H1 (cell line): Measurements from ENCODE around the gene PRKD1. TPM values are rescaled to one million over a fixed set of nuclear protein-coding genes. Genes with fewer than 3 reads are reported as not detected.

Experiments used
- CTCF ChIA-PET: fragments of 300-600 bp; sonication (Branson Sonifier 250); formaldehyde crosslinking; loops from one replicate; lab custom pipeline; 2021; ENCODE audit not compliant: partially characterized antibody; lab: Charles Lee
- POLR2A ChIA-PET: fragments of 300-600 bp; sonication (Branson Sonifier 250); formaldehyde crosslinking; loops from one replicate; lab custom pipeline; 2021; ENCODE audit warnings: inconsistent platforms; ENCODE audit not compliant: partially characterized antibody; lab: Charles Lee
- DNase-seq, 2 experiments: peaks; one replicate each; pipeline versions ENCODE4 v3.0.0 to v3.0.0-alpha.2; 2010 to 2022; ENCODE audit warnings: low spot score in 2 of 2, low read depth in 1 of 2, mixed read lengths in 1 of 2
- FAIRE-seq: peaks from 2 replicates; lab custom pipeline; 2011; peaks lifted over from hg19 to GRCh38; lab: Jason Lieb, UNC
- H2AFZ ChIP-seq: 2 replicates; pipeline ENCODE4 v1.8.1; 2012; ENCODE audit warnings: low read length, inconsistent platforms
- H2AK5ac ChIP-seq: 2 replicates; pipeline ENCODE4 v1.6.1; 2013; ENCODE audit warnings: low read depth, low read length
- H2BK120ac ChIP-seq: replicated peaks from 2 replicates; pipeline ENCODE3; 2013; ENCODE audit warnings: low read depth, low read length, inconsistent platforms
- H2BK12ac ChIP-seq: 2 replicates; pipeline ENCODE4 v1.6.1; 2013; ENCODE audit warnings: low read depth, low read length
- H2BK15ac ChIP-seq: 2 replicates; pipeline ENCODE4 v1.6.1; 2013; ENCODE audit warnings: low read length
- H2BK20ac ChIP-seq: 2 replicates; pipeline ENCODE4 v1.6.1; 2013; ENCODE audit warnings: low read length
- H2BK5ac ChIP-seq: 2 replicates; pipeline ENCODE4 v1.6.1; 2013; ENCODE audit warnings: low read depth, low read length
- H3K14ac ChIP-seq: 2 replicates; pipeline ENCODE4 v1.6.1; 2013; ENCODE audit warnings: inconsistent platforms; ENCODE audit not compliant: insufficient read length
- H3K18ac ChIP-seq: 2 replicates; pipeline ENCODE4 v1.6.1; 2013; ENCODE audit warnings: low read length; ENCODE audit errors: extremely low read depth
- H3K23ac ChIP-seq: 2 replicates; pipeline ENCODE4 v1.6.1; 2013; ENCODE audit warnings: inconsistent platforms; ENCODE audit not compliant: insufficient read length
- H3K23me2 ChIP-seq: 2 replicates; pipeline ENCODE4 v1.6.1; 2013; ENCODE audit warnings: low read depth, low read length
- H3K27ac ChIP-seq: 2 replicates; pipeline ENCODE4 v1.6.1; 2011; ENCODE audit warnings: low read depth, low read length, inconsistent platforms
- H3K27me3 ChIP-seq, 4 experiments: replicated peaks in 1 of 4; 1 replicate in 1 of 4; 2 replicates in 3 of 4; pipeline versions ENCODE4 v1.6.1 to v1.8.1; 2011 to 2013; ENCODE audit warnings: low read length in 3 of 4, mild to moderate bottlenecking in 3 of 4, inconsistent platforms in 2 of 4, mixed read lengths in 2 of 4, moderate library complexity in 1 of 4; ENCODE audit not compliant: control insufficient read depth in 3 of 4, insufficient read depth in 3 of 4; ENCODE audit errors: extremely low read depth in 1 of 4
- H3K36me3 ChIP-seq, 4 experiments: 2 replicates each; pipeline versions ENCODE4 v1.6.1 to v1.8.1; 2011 to 2013; ENCODE audit warnings: mild to moderate bottlenecking in 4 of 4, low read length in 3 of 4, moderate library complexity in 2 of 4, control low read depth in 1 of 4, inconsistent platforms in 1 of 4; ENCODE audit not compliant: insufficient read depth in 4 of 4, control insufficient read depth in 2 of 4
- H3K4ac ChIP-seq: replicated peaks from 2 replicates; pipeline ENCODE3; 2013; ENCODE audit warnings: low read length, low read depth, mixed read lengths, inconsistent platforms; ENCODE audit not compliant: insufficient read length
- H3K4me1 ChIP-seq, 4 experiments: replicated peaks in 1 of 4; 1 replicate in 1 of 4; 2 replicates in 3 of 4; pipeline versions ENCODE4 v1.6.1 to v1.8.1; 2011 to 2013; ENCODE audit warnings: low read length in 3 of 4, inconsistent platforms in 2 of 4, mixed read lengths in 1 of 4; ENCODE audit not compliant: insufficient read depth in 4 of 4, control insufficient read depth in 3 of 4
- H3K4me2 ChIP-seq, 2 experiments: 2 replicates each; pipeline versions ENCODE4 v1.6.1 to v1.8.1; 2011 to 2013; ENCODE audit warnings: low read depth in 2 of 2, low read length in 2 of 2, control low read depth in 1 of 2, inconsistent platforms in 1 of 2, mild to moderate bottlenecking in 1 of 2; ENCODE audit not compliant: insufficient read depth in 1 of 2
- H3K4me3 ChIP-seq, 4 experiments: fragments of 200-600, 300-600 bp in 1 of 4; sonication (generic), shearing (Covaris generic), sonication (Bioruptor Twin) in 1 of 4; 2 replicates each; pipeline versions ENCODE4 v1.5.1 to v1.8.1; 2011 to 2016; ENCODE audit warnings: low read length in 4 of 4, low read depth in 3 of 4, control low read depth in 2 of 4, inconsistent platforms in 2 of 4, mild to moderate bottlenecking in 2 of 4, mixed read lengths in 1 of 4, moderate library complexity in 1 of 4; ENCODE audit not compliant: insufficient read depth in 2 of 4; ENCODE audit errors: extremely low read depth in 1 of 4
- H3K56ac ChIP-seq: replicated peaks from 2 replicates; pipeline ENCODE3; 2013; ENCODE audit warnings: low read depth, mild to moderate bottlenecking, mixed read lengths, low read length, inconsistent platforms; ENCODE audit not compliant: insufficient read length
- H3K79me1 ChIP-seq: 2 replicates; pipeline ENCODE4 v1.6.1; 2013; ENCODE audit warnings: low read depth, low read length, control low read depth
- H3K79me2 ChIP-seq, 2 experiments: 2 replicates each; pipeline versions ENCODE4 v1.6.1 to v1.8.1; 2012 to 2013; ENCODE audit warnings: low read length in 2 of 2, mild to moderate bottlenecking in 2 of 2, inconsistent platforms in 1 of 2; ENCODE audit not compliant: insufficient read depth in 2 of 2, control insufficient read depth in 1 of 2
- H3K9ac ChIP-seq, 4 experiments: replicated peaks in 1 of 4; 1 replicate in 1 of 4; 2 replicates in 3 of 4; pipeline versions ENCODE4 v1.6.1 to v1.8.1; 2011 to 2013; ENCODE audit warnings: low read depth in 3 of 4, low read length in 3 of 4, control low read depth in 2 of 4, mild to moderate bottlenecking in 2 of 4, moderate library complexity in 2 of 4, inconsistent platforms in 1 of 4; ENCODE audit errors: extremely low read depth in 1 of 4
- H3K9me3 ChIP-seq, 2 experiments: 2 replicates each; pipeline versions ENCODE4 v1.6.1 to v1.8.1; 2012 to 2013; ENCODE audit warnings: mild to moderate bottlenecking in 2 of 2, moderate library complexity in 2 of 2, control low read depth in 1 of 2, inconsistent platforms in 1 of 2, low read depth in 1 of 2, low read length in 1 of 2, mixed read lengths in 1 of 2; ENCODE audit not compliant: insufficient read depth in 2 of 2
- H4K20me1 ChIP-seq, 2 experiments: replicated peaks in 1 of 2; 2 replicates each; pipeline versions ENCODE3 to v1.8.1; 2011 to 2013; ENCODE audit warnings: inconsistent platforms in 2 of 2, low read length in 2 of 2, mild to moderate bottlenecking in 1 of 2; ENCODE audit not compliant: insufficient read depth in 2 of 2, control insufficient read depth in 1 of 2
- H4K5ac ChIP-seq: 2 replicates; pipeline ENCODE4 v1.6.1; 2013; ENCODE audit warnings: low read length, low read depth, mixed read lengths, inconsistent platforms; ENCODE audit not compliant: insufficient read length
- H4K8ac ChIP-seq: 2 replicates; pipeline ENCODE4 v1.8.0; 2013; ENCODE audit warnings: mild to moderate bottlenecking, moderate library complexity, low read length, inconsistent platforms; ENCODE audit not compliant: insufficient read depth; ENCODE audit errors: extremely low read depth
- H4K91ac ChIP-seq: replicated peaks from 2 replicates; pipeline ENCODE3; 2013; ENCODE audit warnings: low read length, mixed read lengths, inconsistent platforms; ENCODE audit not compliant: insufficient read length
- CBX8 ChIP-seq: fragments of 300-800, 300-1000 bp; sonication (generic); IDR thresholded peaks from 2 replicates; pipeline ENCODE4 v1.7.1; 2016; ENCODE audit warnings: low read depth, low read length, borderline replicate concordance
- EZH2 ChIP-seq: fragments of 200-600 bp; sonication (generic); IDR thresholded peaks from 2 replicates; pipeline ENCODE4 v1.7.1; 2012; ENCODE audit warnings: low read depth, mild to moderate bottlenecking, moderate library complexity, low read length, inconsistent platforms; ENCODE audit not compliant: severe bottlenecking
- FOSL1 ChIP-seq: IDR thresholded peaks from 2 replicates; pipeline ENCODE4 v1.6.1; 2011; ENCODE audit warnings: mild to moderate bottlenecking, low read depth, low read length, moderate library complexity; ENCODE audit not compliant: insufficient read depth
- HDAC2 ChIP-seq, 2 experiments: fragments of 300-600 bp in 1 of 2; sonication (generic) in 1 of 2; IDR thresholded peaks; 2 replicates each; pipeline ENCODE4 v1.6.1; 2011 to 2012; ENCODE audit warnings: low read depth in 2 of 2, low read length in 2 of 2, mild to moderate bottlenecking in 2 of 2, moderate library complexity in 2 of 2, borderline replicate concordance in 1 of 2, inconsistent platforms in 1 of 2
- KDM4A ChIP-seq: IDR thresholded peaks from one replicate; pipeline ENCODE4 v1.7.1; 2012; ENCODE audit warnings: low read depth, mild to moderate bottlenecking, moderate library complexity, low read length, inconsistent platforms; ENCODE audit not compliant: severe bottlenecking
- MAX ChIP-seq: IDR thresholded peaks from 2 replicates; pipeline ENCODE4 v1.6.1; 2012; ENCODE audit warnings: inconsistent platforms
- SIRT6 ChIP-seq: IDR thresholded peaks from one replicate; pipeline ENCODE4 v1.7.1; 2012; ENCODE audit warnings: low read length, inconsistent platforms
- TAF1 ChIP-seq: IDR thresholded peaks from 2 replicates; pipeline ENCODE4 v1.6.1; 2011; ENCODE audit warnings: mild to moderate bottlenecking, low read depth, low read length
- WGBS, 2 experiments: shearing (Covaris generic) in 1 of 2; methylation state at CpG; one replicate each; pipeline versions ENCODE4 v1.1.6 to v1.1.7; 2013 to 2015; ENCODE audit warnings: low lambda C conversion rate in 2 of 2, mixed read lengths in 2 of 2, inconsistent platforms in 1 of 2, low coverage in 1 of 2, missing lambda C conversion rate in 1 of 2; ENCODE audit not compliant: insufficient replicate concordance in 2 of 2, insufficient coverage in 1 of 2, insufficient read length in 1 of 2; ENCODE audit errors: extremely low coverage in 1 of 2, missing lambda C conversion rate in 1 of 2; 5-methylcytosine and 5-hydroxymethylcytosine counted together
- polyA plus RNA-seq, 7 experiments: library from polyadenylated mRNA; depleted of rRNA in 3 of 7; stranded (reverse) in 5 of 7; unstranded in 2 of 7; fragments of >200 nt in 5 of 7; fragments of 200-250 nt in 2 of 7; gene quantifications; 1 replicate in 5 of 7; 2 replicates in 1 of 7; 4 replicates in 1 of 7; pipeline versions ENCODE4 v1.2.1 to v1.2.3, GENCODE V29; 2011 to 2013; ENCODE audit warnings: missing spikeins in 2 of 7, mixed read lengths in 2 of 7
- total RNA-seq: library from RNA; stranded (reverse); fragmentation: NEBNext Ultra II Directional; extraction: Animal tissue kit (Norgen Biotek cat#: 25700); gene quantifications from 2 replicates; pipeline ENCODE4 v1.2.1, GENCODE V29; 2021
- TF ChIP-seq, protein P1 (sequence below): IDR thresholded peaks from 2 replicates; pipeline ENCODE4 v1.6.1; 2011; ENCODE audit warnings: low read depth, mild to moderate bottlenecking, low read length; ENCODE audit not compliant: insufficient read depth

PRKD1 gene
- total and polyA plus RNA-seq, 2 of the 8 experiments (the other 6 are each of a cell fraction or from before 2014, with no cell fraction given): 3.6 to 6.8 TPM

- H4K20me1 ChIP-seq: no peaks in the 10 kb centered on the region
- H3K79me1 ChIP-seq: no peaks in the 10 kb centered on the region
- H4K91ac ChIP-seq: no peak overlapping the region
- H2BK5ac ChIP-seq: no peak overlapping the region
- no peak overlapping the region for H3K9ac ChIP-seq
- H3K18ac ChIP-seq: no peak overlapping the region
- H3K14ac ChIP-seq: no peak overlapping the region
- no peaks in the 10 kb centered on the region for H3K9me3 ChIP-seq
- no peak for DNase-seq
- no peaks in the 10 kb centered on the region for H3K36me3 ChIP-seq
- POLR2A ChIA-PET: no interaction called here
- WGBS, 2 experiments: 91% methylated on average over 4 of the region's 4 CpGs; no CpG with 5 or more reads in 1 of the 2 experiments
- no peak overlapping the region for H2AK5ac ChIP-seq
- FAIRE-seq: no peak
- H4K5ac ChIP-seq: no peak overlapping the region
- H2AFZ ChIP-seq: no peak overlapping the region
- no peak overlapping the region for H2BK120ac ChIP-seq
- H3K4me3 ChIP-seq: no peak overlapping the region
- H3K27me3 ChIP-seq: no peaks in the 10 kb centered on the region
- H3K4me1 ChIP-seq: no peaks in the 10 kb centered on the region
- no peak overlapping the region for H2BK20ac ChIP-seq
- H3K23ac ChIP-seq: no peak overlapping the region
- no peak overlapping the region for H2BK15ac ChIP-seq
- no peak overlapping the region for H2BK12ac ChIP-seq
- no peaks in the 10 kb centered on the region; a peak in 1 of 4 replicates for H3K79me2 ChIP-seq
- H4K8ac ChIP-seq: no peak overlapping the region
- no peak overlapping the region for H3K4me2 ChIP-seq
- H3K56ac ChIP-seq: no peak overlapping the region
- H3K4ac ChIP-seq: no peak overlapping the region
- TF ChIP-seq, protein P1, sequence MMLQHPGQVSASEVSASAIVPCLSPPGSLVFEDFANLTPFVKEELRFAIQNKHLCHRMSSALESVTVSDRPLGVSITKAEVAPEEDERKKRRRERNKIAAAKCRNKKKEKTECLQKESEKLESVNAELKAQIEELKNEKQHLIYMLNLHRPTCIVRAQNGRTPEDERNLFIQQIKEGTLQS: no peak
- TF ChIP-seq MAX (no peak), FOSL1 (no peak), SIRT6 (no peak), TAF1 (no peak), HDAC2 (IDR thresholded peaks at IDR 0.05; ENCODE audit: borderline replicate concordance in 1 of 2, low read depth in 2 of 2, low read length in 2 of 2) (no peak), CBX8 (no peak), KDM4A (no peak), EZH2 (no peak)
- TF ChIP-seq, all 59 proteins: peak for 0
- no peaks in the 10 kb centered on the region for H3K23me2 ChIP-seq
- CTCF ChIA-PET: interaction anchor here (0.9 kb wide), 1 partner anchor 20 kb away, joined by 3 read pairs; no protein-coding TSS in a partner anchor
- H3K27ac ChIP-seq: no peak overlapping the region
These were observed 26.9 kb downstream of the PRKD1 start for GRCh38 chr14:29900609-29901350.
